H9 (cell line): ENCODE measurements around the gene LMBRD2. TPM values are rescaled to one million over a fixed set of nuclear protein-coding genes. Genes with fewer than 3 reads are reported as not detected.

ENCODE experiments used
- DNase-seq: peaks from one replicate; pipeline ENCODE4 v3.0.0-alpha.2; 2017
- H2AFZ ChIP-seq: one replicate; pipeline ENCODE4 v1.6.1; 2013; ENCODE audit warnings: mild to moderate bottlenecking, low read length, control low read depth, moderate library complexity
- H2AK5ac ChIP-seq: 2 replicates; pipeline ENCODE4 v1.6.1; 2013; ENCODE audit warnings: low read length, control low read depth, mixed read lengths; ENCODE audit not compliant: insufficient read length
- H2BK120ac ChIP-seq: one replicate; pipeline ENCODE4 v1.6.1; 2013; ENCODE audit warnings: low read depth, mild to moderate bottlenecking, low read length, control low read depth, inconsistent platforms; ENCODE audit not compliant: poor library complexity, severe bottlenecking
- H2BK12ac ChIP-seq: 2 replicates; pipeline ENCODE4 v1.6.1; 2013; ENCODE audit warnings: low read length, control low read depth, mixed read lengths, low read depth; ENCODE audit not compliant: insufficient read length
- H2BK15ac ChIP-seq: 2 replicates; pipeline ENCODE4 v1.6.1; 2013; ENCODE audit warnings: low read depth, low read length, control low read depth
- H2BK20ac ChIP-seq: one replicate; pipeline ENCODE4 v1.6.1; 2013; ENCODE audit warnings: low read depth, mild to moderate bottlenecking, low read length, control low read depth, inconsistent platforms; ENCODE audit not compliant: poor library complexity, severe bottlenecking
- H2BK5ac ChIP-seq: 2 replicates; pipeline ENCODE4 v1.6.1; 2013; ENCODE audit warnings: low read length, control low read depth, mixed read lengths; ENCODE audit not compliant: insufficient read length
- H3K14ac ChIP-seq: 2 replicates; pipeline ENCODE4 v1.6.1; 2013; ENCODE audit warnings: low read length, control low read depth; ENCODE audit not compliant: insufficient read depth
- H3K18ac ChIP-seq: 2 replicates; pipeline ENCODE4 v1.6.1; 2013; ENCODE audit warnings: low read depth, mild to moderate bottlenecking, mixed read lengths, low read length, control low read depth; ENCODE audit not compliant: insufficient read length
- H3K23ac ChIP-seq: 2 replicates; pipeline ENCODE4 v1.6.1; 2013; ENCODE audit warnings: low read length, control low read depth, mixed read lengths, low read depth; ENCODE audit not compliant: insufficient read length
- H3K23me2 ChIP-seq: 2 replicates; pipeline ENCODE4 v1.6.1; 2013; ENCODE audit warnings: low read depth, mild to moderate bottlenecking, mixed read lengths, low read length, control low read depth; ENCODE audit not compliant: insufficient read length, poor library complexity, severe bottlenecking
- H3K27ac ChIP-seq: 2 replicates; pipeline ENCODE4 v1.5.1; 2013; ENCODE audit warnings: low read length, control low read depth, mixed read lengths, low read depth; ENCODE audit not compliant: insufficient read length
- H3K27me3 ChIP-seq: 2 replicates; pipeline ENCODE4 v1.6.1; 2013; ENCODE audit warnings: low read length, control low read depth, inconsistent platforms; ENCODE audit not compliant: insufficient read depth
- H3K4ac ChIP-seq: 2 replicates; pipeline ENCODE4 v1.6.1; 2013; ENCODE audit warnings: low read depth, mild to moderate bottlenecking, control low read depth, inconsistent platforms, low read length, moderate library complexity
- H3K4me1 ChIP-seq: 2 replicates; pipeline ENCODE4 v1.6.1; 2013; ENCODE audit warnings: low read length, control low read depth, inconsistent platforms; ENCODE audit not compliant: insufficient read depth
- H3K4me2 ChIP-seq: 2 replicates; pipeline ENCODE4 v1.6.1; 2013; ENCODE audit warnings: low read length, control low read depth, mixed read lengths; ENCODE audit not compliant: insufficient read length, insufficient read depth
- H3K56ac ChIP-seq: 2 replicates; pipeline ENCODE4 v1.6.1; 2013; ENCODE audit warnings: low read depth, mild to moderate bottlenecking, mixed read lengths, low read length, control low read depth; ENCODE audit not compliant: insufficient read length
- H3K79me1 ChIP-seq: 2 replicates; pipeline ENCODE4 v1.6.1; 2013; ENCODE audit warnings: low read depth, mild to moderate bottlenecking, moderate library complexity, low read length, control low read depth, inconsistent platforms; ENCODE audit not compliant: insufficient read depth, poor library complexity, severe bottlenecking
- H3K79me2 ChIP-seq: 2 replicates; pipeline ENCODE4 v1.6.1; 2013; ENCODE audit warnings: low read length, control low read depth, inconsistent platforms; ENCODE audit not compliant: insufficient read depth
- H3K9ac ChIP-seq: 2 replicates; pipeline ENCODE4 v1.6.1; 2013; ENCODE audit warnings: low read length, control low read depth, mixed read lengths; ENCODE audit not compliant: insufficient read length; ENCODE audit errors: extremely low read depth
- H3K9me3 ChIP-seq: one replicate; pipeline ENCODE4 v1.6.1; 2013; ENCODE audit warnings: low read depth, low read length, inconsistent platforms; ENCODE audit not compliant: control insufficient read depth
- H3T11ph ChIP-seq: one replicate; pipeline ENCODE4 v1.6.1; 2013; ENCODE audit warnings: mild to moderate bottlenecking, low read length, control low read depth, inconsistent platforms
- H4K20me1 ChIP-seq: one replicate; pipeline ENCODE4 v1.6.1; 2013; ENCODE audit not compliant: control insufficient read depth, insufficient read length, insufficient read depth
- H4K5ac ChIP-seq: 2 replicates; pipeline ENCODE4 v1.6.1; 2013; ENCODE audit warnings: low read depth, mild to moderate bottlenecking, mixed read lengths, low read length, control low read depth; ENCODE audit not compliant: insufficient read length
- H4K8ac ChIP-seq: replicated peaks from 2 replicates; pipeline ENCODE4 v1.6.1; 2013; ENCODE audit warnings: low read length, control low read depth, mixed read lengths, low read depth; ENCODE audit not compliant: insufficient read length
- H4K91ac ChIP-seq: 2 replicates; pipeline ENCODE4 v1.6.1; 2013; ENCODE audit warnings: low read depth, mild to moderate bottlenecking, moderate library complexity, mixed read lengths, low read length, control low read depth; ENCODE audit not compliant: insufficient read length
- H3K27ac Mint-ChIP-seq, 3 experiments: 2 replicates in 2 of 3; 3 replicates in 1 of 3; pipeline ENCODE4 v1.8.0; 2020 to 2021; ENCODE audit warnings: mixed read lengths in 3 of 3, mild to moderate bottlenecking in 1 of 3, moderate library complexity in 1 of 3
- H3K27me3 Mint-ChIP-seq: 2 replicates; pipeline ENCODE4 v1.8.0; 2021; ENCODE audit warnings: low read depth, mild to moderate bottlenecking, moderate library complexity, mixed read lengths
- H3K36me3 Mint-ChIP-seq, 3 experiments: 2 replicates in 2 of 3; 3 replicates in 1 of 3; pipeline ENCODE4 v1.8.0; 2020 to 2021; ENCODE audit warnings: low read depth in 3 of 3, mixed read lengths in 3 of 3; ENCODE audit not compliant: insufficient read depth in 1 of 3
- H3K4me1 Mint-ChIP-seq, 2 experiments: 2 replicates each; pipeline ENCODE4 v1.8.0; 2020; ENCODE audit warnings: mixed read lengths in 2 of 2
- H3K4me3 Mint-ChIP-seq, 2 experiments: 2 replicates in 1 of 2; 3 replicates in 1 of 2; pipeline ENCODE4 v1.8.0; 2020 to 2021; ENCODE audit warnings: mild to moderate bottlenecking in 2 of 2, mixed read lengths in 2 of 2, moderate library complexity in 1 of 2
- H3K9me3 Mint-ChIP-seq, 2 experiments: 2 replicates in 1 of 2; 3 replicates in 1 of 2; pipeline ENCODE4 v1.8.0; 2020; ENCODE audit warnings: mild to moderate bottlenecking in 2 of 2, mixed read lengths in 2 of 2, moderate library complexity in 1 of 2
- CTCF ChIP-seq: fragments of 200-600 bp; sonication (generic); conservative IDR thresholded peaks from 3 replicates; pipeline ENCODE4 v1.8.0; 2021; ENCODE audit warnings: antibody characterized with exemption, mild to moderate bottlenecking
- WGBS: extraction: QIAGEN DNeasy Blood & Tissue Kit; methylation state at CpG from one replicate; pipeline ENCODE4 v1.1.7; 2013; ENCODE audit warnings: missing lambda C conversion rate, low lambda C conversion rate, mixed read lengths; ENCODE audit not compliant: insufficient read length; ENCODE audit errors: extremely low coverage; 5-methylcytosine and 5-hydroxymethylcytosine counted together
- total RNA-seq: library from RNA; stranded (reverse); gene quantifications from 2 replicates; pipeline ENCODE4 v1.2.1, GENCODE V29; 2021

Gene LMBRD2
- total RNA-seq, 1 experiment from 2014 or later = 5.3 TPM

GRCh38 chr5:36070687-36071571, 80.8 kb downstream of the LMBRD2 start:
- H4K91ac ChIP-seq = no peak overlapping the region
- H4K8ac ChIP-seq = no peak overlapping the region
- no peaks in the 10 kb centered on the region for H3K9me3 ChIP-seq
- no peaks in the 10 kb centered on the region for H3K79me2 ChIP-seq
- H2BK120ac ChIP-seq = no peak overlapping the region
- H2BK5ac ChIP-seq = no peak overlapping the region
- H3K79me1 ChIP-seq = no peaks in the 10 kb centered on the region
- no peak overlapping the region for H3K27ac ChIP-seq
- H3K4me1 ChIP-seq = no peaks in the 10 kb centered on the region
- no peak overlapping the region for H3K18ac ChIP-seq
- no peak overlapping the region for H3K4me3 Mint-ChIP-seq
- no peak overlapping the region for H2BK15ac ChIP-seq
- no peak overlapping the region for H2AFZ ChIP-seq
- no peak overlapping the region for H3K23ac ChIP-seq
- no peak overlapping the region for H3K14ac ChIP-seq
- DNase-seq = no peak
- no peak for TF ChIP-seq CTCF
- no peak overlapping the region for H2BK20ac ChIP-seq
- no CpG with 5 or more reads among the region's 9 CpGs for WGBS
- no peak overlapping the region for H3T11ph ChIP-seq
- no peak overlapping the region for H3K9ac ChIP-seq
- no peak overlapping the region for H4K5ac ChIP-seq
- H4K20me1 ChIP-seq = no peaks in the 10 kb centered on the region
- H3K27me3 Mint-ChIP-seq = peaks cover 12% of the 10 kb centered on the region
- H3K27ac Mint-ChIP-seq = no peak overlapping the region
- peaks cover 24 to 31% of the 10 kb centered on the region in 2 experiments for H3K4me1 Mint-ChIP-seq
- no peak overlapping the region for H2AK5ac ChIP-seq
- H3K36me3 Mint-ChIP-seq = no peaks in the 10 kb centered on the region
- H3K4me2 ChIP-seq = no peak overlapping the region
- no peaks in the 10 kb centered on the region; a peak in 1 of 5 replicates for H3K9me3 Mint-ChIP-seq
- H3K23me2 ChIP-seq = peaks cover 4% of the 10 kb centered on the region
- H3K56ac ChIP-seq = no peak overlapping the region
- H2BK12ac ChIP-seq = no peak overlapping the region
- H3K4ac ChIP-seq = no peak overlapping the region
- H3K27me3 ChIP-seq = no peaks in the 10 kb centered on the region
